HG03135 (cell line): ENCODE measurements around the gene CEBPG.

Source experiments
- ATAC-seq: cut with Tn5 transposase; IDR thresholded peaks from one replicate; pipeline ENCODE4 v1.9.1; 2021; ENCODE audit warnings: mild to moderate bottlenecking, moderate library complexity; ENCODE audit not compliant: unreplicated experiment

The CEBPG gene

GRCh38 chr19:33405553-33406461, 32.3 kb downstream of the CEBPG start:
- no peak for ATAC-seq

GRCh38 chr19:33406521-33407139, 33.1 kb downstream of the CEBPG start:
- no peak for ATAC-seq

GRCh38 chr19:33407140-33407551, 33.6 kb downstream of the CEBPG start:
- no peak for ATAC-seq

GRCh38 chr19:33407716-33408115, 34.2 kb downstream of the CEBPG start:
- no peak for ATAC-seq

- no peak for ATAC-seq
Observed at GRCh38 chr19:33408116-33408515, 34.6 kb downstream of the CEBPG start.

- no peak for ATAC-seq
Observed at GRCh38 chr19:33408538-33409434, 35.3 kb downstream of the CEBPG start.

GRCh38 chr19:33409906-33410685, 36.6 kb downstream of the CEBPG start:
- ATAC-seq, result no peak

GRCh38 chr19:33410915-33411401, 37.4 kb downstream of the CEBPG start:
- ATAC-seq, result no peak

- no peak for ATAC-seq
Observed at GRCh38 chr19:33411621-33412180, 38.2 kb downstream of the CEBPG start.

GRCh38 chr19:33412601-33413425, 39.3 kb downstream of the CEBPG start:
- ATAC-seq, result no peak

GRCh38 chr19:33413426-33413725, 39.9 kb downstream of the CEBPG start:
- no peak for ATAC-seq

- ATAC-seq, result no peak
Observed at GRCh38 chr19:33413868-33414666, 40.6 kb downstream of the CEBPG start.

GRCh38 chr19:33414667-33415605, 41.4 kb downstream of the CEBPG start:
- no peak for ATAC-seq

GRCh38 chr19:33416307-33417215, 43.1 kb downstream of the CEBPG start:
- ATAC-seq, result no peak

- ATAC-seq, result no peak
Observed at GRCh38 chr19:33417751-33418150, 44.2 kb downstream of the CEBPG start.

- ATAC-seq, result no peak
Observed at GRCh38 chr19:33418461-33418860, 45.0 kb downstream of the CEBPG start.
